H1 (cell line): ENCODE data around the gene NOL4L. TPM values are rescaled to one million over a fixed set of nuclear protein-coding genes. Genes with fewer than 3 reads are reported as not detected.

Experiments
- CTCF ChIA-PET: fragments of 300-600 bp; sonication (Branson Sonifier 250); formaldehyde crosslinking; loops from one replicate; lab custom pipeline; 2021; ENCODE audit not compliant: partially characterized antibody; lab: Charles Lee
- POLR2A ChIA-PET: fragments of 300-600 bp; sonication (Branson Sonifier 250); formaldehyde crosslinking; loops from one replicate; lab custom pipeline; 2021; ENCODE audit warnings: inconsistent platforms; ENCODE audit not compliant: partially characterized antibody; lab: Charles Lee
- DNase-seq, 2 experiments: peaks; one replicate each; pipeline versions ENCODE4 v3.0.0 to v3.0.0-alpha.2; 2010 to 2022; ENCODE audit warnings: low spot score in 2 of 2, low read depth in 1 of 2, mixed read lengths in 1 of 2
- FAIRE-seq: peaks from 2 replicates; lab custom pipeline; 2011; peaks lifted over from hg19 to GRCh38; lab: Jason Lieb, UNC
- H2AFZ ChIP-seq: 2 replicates; pipeline ENCODE4 v1.8.1; 2012; ENCODE audit warnings: low read length, inconsistent platforms
- H2AK5ac ChIP-seq: 2 replicates; pipeline ENCODE4 v1.6.1; 2013; ENCODE audit warnings: low read depth, low read length
- H2BK120ac ChIP-seq: replicated peaks from 2 replicates; pipeline ENCODE3; 2013; ENCODE audit warnings: low read depth, low read length, inconsistent platforms
- H2BK12ac ChIP-seq: 2 replicates; pipeline ENCODE4 v1.6.1; 2013; ENCODE audit warnings: low read depth, low read length
- H2BK15ac ChIP-seq: 2 replicates; pipeline ENCODE4 v1.6.1; 2013; ENCODE audit warnings: low read length
- H2BK20ac ChIP-seq: 2 replicates; pipeline ENCODE4 v1.6.1; 2013; ENCODE audit warnings: low read length
- H2BK5ac ChIP-seq: 2 replicates; pipeline ENCODE4 v1.6.1; 2013; ENCODE audit warnings: low read depth, low read length
- H3K14ac ChIP-seq: 2 replicates; pipeline ENCODE4 v1.6.1; 2013; ENCODE audit warnings: inconsistent platforms; ENCODE audit not compliant: insufficient read length
- H3K18ac ChIP-seq: 2 replicates; pipeline ENCODE4 v1.6.1; 2013; ENCODE audit warnings: low read length; ENCODE audit errors: extremely low read depth
- H3K23ac ChIP-seq: 2 replicates; pipeline ENCODE4 v1.6.1; 2013; ENCODE audit warnings: inconsistent platforms; ENCODE audit not compliant: insufficient read length
- H3K23me2 ChIP-seq: 2 replicates; pipeline ENCODE4 v1.6.1; 2013; ENCODE audit warnings: low read depth, low read length
- H3K27ac ChIP-seq: 2 replicates; pipeline ENCODE4 v1.6.1; 2011; ENCODE audit warnings: low read depth, low read length, inconsistent platforms
- H3K27me3 ChIP-seq, 4 experiments: replicated peaks in 1 of 4; 1 replicate in 1 of 4; 2 replicates in 3 of 4; pipeline versions ENCODE4 v1.6.1 to v1.8.1; 2011 to 2013; ENCODE audit warnings: low read length in 3 of 4, mild to moderate bottlenecking in 3 of 4, inconsistent platforms in 2 of 4, mixed read lengths in 2 of 4, moderate library complexity in 1 of 4; ENCODE audit not compliant: control insufficient read depth in 3 of 4, insufficient read depth in 3 of 4; ENCODE audit errors: extremely low read depth in 1 of 4
- H3K36me3 ChIP-seq, 4 experiments: 2 replicates each; pipeline versions ENCODE4 v1.6.1 to v1.8.1; 2011 to 2013; ENCODE audit warnings: mild to moderate bottlenecking in 4 of 4, low read length in 3 of 4, moderate library complexity in 2 of 4, control low read depth in 1 of 4, inconsistent platforms in 1 of 4; ENCODE audit not compliant: insufficient read depth in 4 of 4, control insufficient read depth in 2 of 4
- H3K4ac ChIP-seq: replicated peaks from 2 replicates; pipeline ENCODE3; 2013; ENCODE audit warnings: low read length, low read depth, mixed read lengths, inconsistent platforms; ENCODE audit not compliant: insufficient read length
- H3K4me1 ChIP-seq, 4 experiments: replicated peaks in 1 of 4; 1 replicate in 1 of 4; 2 replicates in 3 of 4; pipeline versions ENCODE4 v1.6.1 to v1.8.1; 2011 to 2013; ENCODE audit warnings: low read length in 3 of 4, inconsistent platforms in 2 of 4, mixed read lengths in 1 of 4; ENCODE audit not compliant: insufficient read depth in 4 of 4, control insufficient read depth in 3 of 4
- H3K4me2 ChIP-seq, 2 experiments: 2 replicates each; pipeline versions ENCODE4 v1.6.1 to v1.8.1; 2011 to 2013; ENCODE audit warnings: low read depth in 2 of 2, low read length in 2 of 2, control low read depth in 1 of 2, inconsistent platforms in 1 of 2, mild to moderate bottlenecking in 1 of 2; ENCODE audit not compliant: insufficient read depth in 1 of 2
- H3K4me3 ChIP-seq, 4 experiments: fragments of 200-600, 300-600 bp in 1 of 4; sonication (generic), shearing (Covaris generic), sonication (Bioruptor Twin) in 1 of 4; 2 replicates each; pipeline versions ENCODE4 v1.5.1 to v1.8.1; 2011 to 2016; ENCODE audit warnings: low read length in 4 of 4, low read depth in 3 of 4, control low read depth in 2 of 4, inconsistent platforms in 2 of 4, mild to moderate bottlenecking in 2 of 4, mixed read lengths in 1 of 4, moderate library complexity in 1 of 4; ENCODE audit not compliant: insufficient read depth in 2 of 4; ENCODE audit errors: extremely low read depth in 1 of 4
- H3K56ac ChIP-seq: replicated peaks from 2 replicates; pipeline ENCODE3; 2013; ENCODE audit warnings: low read depth, mild to moderate bottlenecking, mixed read lengths, low read length, inconsistent platforms; ENCODE audit not compliant: insufficient read length
- H3K79me1 ChIP-seq: 2 replicates; pipeline ENCODE4 v1.6.1; 2013; ENCODE audit warnings: low read depth, low read length, control low read depth
- H3K79me2 ChIP-seq, 2 experiments: 2 replicates each; pipeline versions ENCODE4 v1.6.1 to v1.8.1; 2012 to 2013; ENCODE audit warnings: low read length in 2 of 2, mild to moderate bottlenecking in 2 of 2, inconsistent platforms in 1 of 2; ENCODE audit not compliant: insufficient read depth in 2 of 2, control insufficient read depth in 1 of 2
- H3K9ac ChIP-seq, 4 experiments: replicated peaks in 1 of 4; 1 replicate in 1 of 4; 2 replicates in 3 of 4; pipeline versions ENCODE4 v1.6.1 to v1.8.1; 2011 to 2013; ENCODE audit warnings: low read depth in 3 of 4, low read length in 3 of 4, control low read depth in 2 of 4, mild to moderate bottlenecking in 2 of 4, moderate library complexity in 2 of 4, inconsistent platforms in 1 of 4; ENCODE audit errors: extremely low read depth in 1 of 4
- H3K9me3 ChIP-seq, 2 experiments: 2 replicates each; pipeline versions ENCODE4 v1.6.1 to v1.8.1; 2012 to 2013; ENCODE audit warnings: mild to moderate bottlenecking in 2 of 2, moderate library complexity in 2 of 2, control low read depth in 1 of 2, inconsistent platforms in 1 of 2, low read depth in 1 of 2, low read length in 1 of 2, mixed read lengths in 1 of 2; ENCODE audit not compliant: insufficient read depth in 2 of 2
- H4K20me1 ChIP-seq, 2 experiments: replicated peaks in 1 of 2; 2 replicates each; pipeline versions ENCODE3 to v1.8.1; 2011 to 2013; ENCODE audit warnings: inconsistent platforms in 2 of 2, low read length in 2 of 2, mild to moderate bottlenecking in 1 of 2; ENCODE audit not compliant: insufficient read depth in 2 of 2, control insufficient read depth in 1 of 2
- H4K5ac ChIP-seq: 2 replicates; pipeline ENCODE4 v1.6.1; 2013; ENCODE audit warnings: low read length, low read depth, mixed read lengths, inconsistent platforms; ENCODE audit not compliant: insufficient read length
- H4K8ac ChIP-seq: 2 replicates; pipeline ENCODE4 v1.8.0; 2013; ENCODE audit warnings: mild to moderate bottlenecking, moderate library complexity, low read length, inconsistent platforms; ENCODE audit not compliant: insufficient read depth; ENCODE audit errors: extremely low read depth
- H4K91ac ChIP-seq: replicated peaks from 2 replicates; pipeline ENCODE3; 2013; ENCODE audit warnings: low read length, mixed read lengths, inconsistent platforms; ENCODE audit not compliant: insufficient read length
- BRCA1 ChIP-seq: IDR thresholded peaks from 2 replicates; pipeline ENCODE4 v1.6.1; 2012; ENCODE audit warnings: low read depth, low read length, improper control_type of control experiment
- GABPA ChIP-seq: IDR thresholded peaks from 2 replicates; pipeline ENCODE4 v1.6.1; 2011; ENCODE audit warnings: mild to moderate bottlenecking, low read length, moderate library complexity, borderline replicate concordance; ENCODE audit not compliant: insufficient read depth
- KDM5A ChIP-seq: fragments of 200-600 bp; IDR thresholded peaks from 2 replicates; pipeline ENCODE4 v1.7.1; 2012; ENCODE audit warnings: mild to moderate bottlenecking, low read length, inconsistent platforms, mixed read lengths
- MAX ChIP-seq: IDR thresholded peaks from 2 replicates; pipeline ENCODE4 v1.6.1; 2012; ENCODE audit warnings: inconsistent platforms
- POLR2A ChIP-seq, 2 experiments: IDR thresholded peaks; 1 replicate in 1 of 2; 2 replicates in 1 of 2; pipeline ENCODE4 v1.6.1; 2011; ENCODE audit warnings: low read depth in 2 of 2, low read length in 2 of 2, mild to moderate bottlenecking in 2 of 2; ENCODE audit errors: control extremely low read depth in 1 of 2
- SRF ChIP-seq: IDR thresholded peaks from 2 replicates; pipeline ENCODE4 v1.6.1; 2011; ENCODE audit warnings: mild to moderate bottlenecking, low read depth, low read length, moderate library complexity
- TCF12 ChIP-seq: IDR thresholded peaks from 2 replicates; pipeline ENCODE4 v1.6.1; 2011; ENCODE audit warnings: low read depth, mild to moderate bottlenecking, low read length
- WGBS, 2 experiments: shearing (Covaris generic) in 1 of 2; methylation state at CpG; one replicate each; pipeline versions ENCODE4 v1.1.6 to v1.1.7; 2013 to 2015; ENCODE audit warnings: low lambda C conversion rate in 2 of 2, mixed read lengths in 2 of 2, inconsistent platforms in 1 of 2, low coverage in 1 of 2, missing lambda C conversion rate in 1 of 2; ENCODE audit not compliant: insufficient replicate concordance in 2 of 2, insufficient coverage in 1 of 2, insufficient read length in 1 of 2; ENCODE audit errors: extremely low coverage in 1 of 2, missing lambda C conversion rate in 1 of 2; 5-methylcytosine and 5-hydroxymethylcytosine counted together
- polyA plus RNA-seq, 7 experiments: library from polyadenylated mRNA; depleted of rRNA in 3 of 7; stranded (reverse) in 5 of 7; unstranded in 2 of 7; fragments of >200 nt in 5 of 7; fragments of 200-250 nt in 2 of 7; gene quantifications; 1 replicate in 5 of 7; 2 replicates in 1 of 7; 4 replicates in 1 of 7; pipeline versions ENCODE4 v1.2.1 to v1.2.3, GENCODE V29; 2011 to 2013; ENCODE audit warnings: missing spikeins in 2 of 7, mixed read lengths in 2 of 7
- total RNA-seq: library from RNA; stranded (reverse); fragmentation: NEBNext Ultra II Directional; extraction: Animal tissue kit (Norgen Biotek cat#: 25700); gene quantifications from 2 replicates; pipeline ENCODE4 v1.2.1, GENCODE V29; 2021

NOL4L gene
- total and polyA plus RNA-seq, 2 of the 8 experiments (the other 6 are each of a cell fraction or from before 2014, with no cell fraction given) = 15.3 to 23.7 TPM

GRCh38 chr20:32400476-32400875 is 184.7 kb downstream of the NOL4L start:
- Histone ChIP-seq H3K23me2 (no peaks in the 10 kb centered on the region), H3K9ac (no peak overlapping the region), H3K4me1 (no peaks in the 10 kb centered on the region), H3K4me3 (no peak overlapping the region), H4K91ac (no peak overlapping the region), H2AFZ (no peak overlapping the region), H2AK5ac (no peak overlapping the region), H2BK120ac (no peak overlapping the region), H3K4me2 (no peak overlapping the region), H3K14ac (no peak overlapping the region), H3K23ac (no peak overlapping the region), H2BK5ac (no peak overlapping the region), H2BK20ac (no peak overlapping the region), H3K4ac (no peak overlapping the region), H3K18ac (no peak overlapping the region), H3K9me3 (no peaks in the 10 kb centered on the region), H3K27ac (no peak overlapping the region), H2BK12ac (no peak overlapping the region), H3K79me1 (no peaks in the 10 kb centered on the region), H2BK15ac (no peak overlapping the region), H4K20me1 (peaks cover 0 to 2% of the 10 kb centered on the region in 2 experiments), H4K8ac (no peak overlapping the region), H4K5ac (no peak overlapping the region), H3K27me3 (no peaks in the 10 kb centered on the region), H3K36me3 (no peaks in the 10 kb centered on the region; a peak in 1 of 8 replicates), H3K79me2 (no peaks in the 10 kb centered on the region), H3K56ac (no peak overlapping the region)
- ChIA-PET POLR2A (no interaction called here), CTCF (interaction anchor here (0.6 to 0.8 kb wide), 3 partner anchors 9 to 39 kb away, joined by 3 read pairs; no protein-coding TSS in a partner anchor)
- no peak for FAIRE-seq
- no peak for TF ChIP-seq BRCA1
- no peak for TF ChIP-seq GABPA
- TF ChIP-seq POLR2A (IDR thresholded peaks at IDR 0.05; ENCODE audit: control extremely low read depth in 1 of 2, low read depth in 2 of 2, low read length in 2 of 2) = no peak
- no peak for TF ChIP-seq KDM5A
- TF ChIP-seq TCF12 = no peak
- no peak for TF ChIP-seq SRF
- no peak for TF ChIP-seq MAX
- 100% methylated on average over 1 of the region's 1 CpG; no CpG with 5 or more reads in 1 of the 2 experiments for WGBS, 2 experiments
- DNase-seq = no peak
